Ovary (tissue), 3 donors: ENCODE data around the gene SLCO2B1.

ENCODE experiments used
- CTCF ChIP-seq, 3 donors: fragments of 450-650 bp in 2 of 3; fragments of 200-600 bp in 1 of 3; IDR thresholded peaks; one replicate each; pipeline versions ENCODE4 v1.5.1 to v1.8.0; 2016 to 2022; ENCODE audit warnings: antibody characterized with exemption in 3 of 3, mild to moderate bottlenecking in 1 of 3
- POLR2A ChIP-seq: fragments of 450-650 bp; IDR thresholded peaks from one replicate; pipeline ENCODE4 v1.6.1; 2017; ENCODE audit warnings: antibody characterized with exemption, mild to moderate bottlenecking, moderate library complexity
- donor health status: DM: no; HTN: no; CAD: no.

GRCh38 chr11:75249704-75250103 lies 98.8 kb downstream of the SLCO2B1 start:
- TF ChIP-seq CTCF (IDR thresholded peaks at IDR 0.05) (no peak), POLR2A (no peak)
